Measurements from ENCODE around the gene CUEDC1.

Gene CUEDC1

DNA sequence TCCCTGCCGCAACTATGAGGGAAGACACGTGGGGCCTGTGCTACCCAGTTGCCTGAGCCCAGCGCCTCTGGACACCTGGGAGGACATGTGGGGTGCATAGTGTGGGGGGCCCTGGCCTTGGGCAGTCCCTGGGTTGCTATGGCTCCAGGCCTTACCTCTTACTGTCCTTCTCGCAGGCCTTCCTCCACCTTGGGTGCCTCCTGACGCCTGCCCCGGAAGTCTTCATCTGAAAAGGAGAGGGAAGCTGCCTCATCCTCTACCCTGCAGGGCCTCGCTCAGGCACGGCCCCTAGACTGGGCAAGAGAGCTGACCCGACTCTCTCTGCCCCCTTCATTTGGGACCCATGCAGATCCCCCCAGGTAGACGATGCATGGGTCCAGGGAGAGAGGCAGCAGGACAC, 88.9 kb downstream of the CUEDC1 start:
- Histone ChIP-seq H3K27ac (no peak overlapping the region), H3K36me3 (peaks cover 21% of the 10 kb centered on the region), H3K4me3 (ENCODE audit: low read depth in 1 of 2, low read length in 1 of 2) (no peak overlapping the region), H3K9me3 (no peaks in the 10 kb centered on the region), H3K27me3 (no peaks in the 10 kb centered on the region), H3K4me1 (ENCODE audit: control insufficient read depth in 1 of 2, insufficient read depth in 1 of 2, low read depth in 1 of 2, low read length in 1 of 2) (peaks cover 36 to 38% of the 10 kb centered on the region in 2 experiments)
- TF ChIP-seq, protein P1, sequence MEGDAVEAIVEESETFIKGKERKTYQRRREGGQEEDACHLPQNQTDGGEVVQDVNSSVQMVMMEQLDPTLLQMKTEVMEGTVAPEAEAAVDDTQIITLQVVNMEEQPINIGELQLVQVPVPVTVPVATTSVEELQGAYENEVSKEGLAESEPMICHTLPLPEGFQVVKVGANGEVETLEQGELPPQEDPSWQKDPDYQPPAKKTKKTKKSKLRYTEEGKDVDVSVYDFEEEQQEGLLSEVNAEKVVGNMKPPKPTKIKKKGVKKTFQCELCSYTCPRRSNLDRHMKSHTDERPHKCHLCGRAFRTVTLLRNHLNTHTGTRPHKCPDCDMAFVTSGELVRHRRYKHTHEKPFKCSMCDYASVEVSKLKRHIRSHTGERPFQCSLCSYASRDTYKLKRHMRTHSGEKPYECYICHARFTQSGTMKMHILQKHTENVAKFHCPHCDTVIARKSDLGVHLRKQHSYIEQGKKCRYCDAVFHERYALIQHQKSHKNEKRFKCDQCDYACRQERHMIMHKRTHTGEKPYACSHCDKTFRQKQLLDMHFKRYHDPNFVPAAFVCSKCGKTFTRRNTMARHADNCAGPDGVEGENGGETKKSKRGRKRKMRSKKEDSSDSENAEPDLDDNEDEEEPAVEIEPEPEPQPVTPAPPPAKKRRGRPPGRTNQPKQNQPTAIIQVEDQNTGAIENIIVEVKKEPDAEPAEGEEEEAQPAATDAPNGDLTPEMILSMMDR (IDR thresholded peaks at IDR 0.05): no peak

DNA sequence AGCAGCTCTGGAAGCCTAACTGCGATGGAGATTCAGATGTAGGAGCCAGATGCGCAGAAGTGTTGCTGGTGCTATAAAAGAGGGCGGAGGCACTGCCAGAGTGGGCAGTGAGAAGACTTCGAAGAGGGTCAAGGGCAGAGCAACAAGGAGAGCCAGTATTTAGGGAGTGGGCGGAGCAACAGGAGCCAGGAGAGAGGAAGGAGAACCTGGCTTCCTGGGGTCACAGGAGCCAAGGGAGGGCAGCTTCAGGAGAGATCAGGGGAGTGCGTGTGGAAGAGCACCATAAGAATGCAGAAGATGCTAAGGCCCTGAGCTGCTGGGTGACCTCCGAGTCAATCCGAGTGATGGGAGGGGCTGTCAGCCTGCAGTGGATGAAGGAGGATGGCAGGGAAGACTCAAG, 90.9 kb downstream of the CUEDC1 start:
- H3K4me1 ChIP-seq (ENCODE audit: control insufficient read depth in 1 of 2, insufficient read depth in 1 of 2, low read depth in 1 of 2, low read length in 1 of 2): peaks cover 47 to 50% of the 10 kb centered on the region in 2 experiments
- no peaks in the 10 kb centered on the region for H3K9me3 ChIP-seq
- peaks cover 8% of the 10 kb centered on the region for H3K36me3 ChIP-seq
- no peak overlapping the region for H3K4me3 ChIP-seq (ENCODE audit: low read depth in 1 of 2, low read length in 1 of 2)
- H3K27me3 ChIP-seq: no peaks in the 10 kb centered on the region
- H3K27ac ChIP-seq: no peak overlapping the region
- TF ChIP-seq, protein P1 (IDR thresholded peaks at IDR 0.05): no peak

DNA sequence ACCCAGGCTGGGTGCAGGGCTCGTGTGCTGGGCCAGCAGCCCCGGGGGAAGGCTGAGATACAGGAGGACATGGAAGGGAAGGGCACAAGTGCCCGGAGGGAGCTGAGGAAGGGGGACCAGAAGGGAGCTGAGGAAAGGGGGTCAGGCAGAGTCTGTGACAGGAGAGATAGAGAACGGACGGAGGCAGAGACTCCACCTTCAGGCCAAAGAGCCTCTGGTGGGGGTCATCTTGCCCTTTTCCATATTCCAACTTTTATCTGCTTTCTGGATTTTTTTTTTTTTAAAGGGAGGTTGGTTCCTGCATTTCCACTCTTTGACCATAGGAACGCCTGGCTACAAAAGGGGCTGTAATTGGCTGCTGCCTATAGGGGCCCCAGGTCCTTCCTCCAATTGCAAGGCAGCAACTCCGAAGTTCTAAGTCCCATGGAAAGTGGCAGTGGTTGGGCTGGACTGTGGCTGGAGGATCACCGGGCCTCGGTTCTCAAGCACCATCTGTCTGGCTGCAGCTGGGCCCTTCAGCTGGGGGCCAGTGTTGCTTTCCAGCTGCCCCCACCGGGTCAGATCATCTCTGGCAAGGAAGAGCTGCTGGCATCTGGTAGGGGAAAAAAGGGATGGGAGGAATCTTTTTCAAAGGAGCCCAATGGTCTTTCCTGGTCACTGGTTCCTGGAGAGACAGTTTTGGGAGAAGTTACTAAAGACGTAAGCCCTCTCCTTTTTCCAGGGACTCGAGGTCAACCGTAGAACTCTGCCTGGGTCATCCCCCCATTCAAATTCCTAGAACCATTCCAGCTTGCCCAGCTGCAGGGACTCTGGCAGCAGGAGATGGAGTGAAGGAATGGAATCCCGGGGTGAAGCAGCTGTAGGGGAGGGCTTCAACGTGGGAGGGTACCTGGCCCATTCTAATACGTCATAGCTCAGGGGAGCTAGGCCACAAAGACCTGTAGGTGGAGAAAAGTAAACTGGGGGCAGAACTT, 92.2 kb downstream of the CUEDC1 start:
- no peak overlapping the region for H3K4me3 ChIP-seq (ENCODE audit: low read depth in 1 of 2, low read length in 1 of 2)
- H3K36me3 ChIP-seq: peaks cover 8% of the 10 kb centered on the region
- no peak overlapping the region for H3K27ac ChIP-seq
- TF ChIP-seq, protein P1 (IDR thresholded peaks at IDR 0.05): no peak
- H3K9me3 ChIP-seq: no peaks in the 10 kb centered on the region
- no peaks in the 10 kb centered on the region for H3K27me3 ChIP-seq
- H3K4me1 ChIP-seq (ENCODE audit: control insufficient read depth in 1 of 2, insufficient read depth in 1 of 2, low read depth in 1 of 2, low read length in 1 of 2): peaks cover 36 to 40% of the 10 kb centered on the region in 2 experiments

DNA sequence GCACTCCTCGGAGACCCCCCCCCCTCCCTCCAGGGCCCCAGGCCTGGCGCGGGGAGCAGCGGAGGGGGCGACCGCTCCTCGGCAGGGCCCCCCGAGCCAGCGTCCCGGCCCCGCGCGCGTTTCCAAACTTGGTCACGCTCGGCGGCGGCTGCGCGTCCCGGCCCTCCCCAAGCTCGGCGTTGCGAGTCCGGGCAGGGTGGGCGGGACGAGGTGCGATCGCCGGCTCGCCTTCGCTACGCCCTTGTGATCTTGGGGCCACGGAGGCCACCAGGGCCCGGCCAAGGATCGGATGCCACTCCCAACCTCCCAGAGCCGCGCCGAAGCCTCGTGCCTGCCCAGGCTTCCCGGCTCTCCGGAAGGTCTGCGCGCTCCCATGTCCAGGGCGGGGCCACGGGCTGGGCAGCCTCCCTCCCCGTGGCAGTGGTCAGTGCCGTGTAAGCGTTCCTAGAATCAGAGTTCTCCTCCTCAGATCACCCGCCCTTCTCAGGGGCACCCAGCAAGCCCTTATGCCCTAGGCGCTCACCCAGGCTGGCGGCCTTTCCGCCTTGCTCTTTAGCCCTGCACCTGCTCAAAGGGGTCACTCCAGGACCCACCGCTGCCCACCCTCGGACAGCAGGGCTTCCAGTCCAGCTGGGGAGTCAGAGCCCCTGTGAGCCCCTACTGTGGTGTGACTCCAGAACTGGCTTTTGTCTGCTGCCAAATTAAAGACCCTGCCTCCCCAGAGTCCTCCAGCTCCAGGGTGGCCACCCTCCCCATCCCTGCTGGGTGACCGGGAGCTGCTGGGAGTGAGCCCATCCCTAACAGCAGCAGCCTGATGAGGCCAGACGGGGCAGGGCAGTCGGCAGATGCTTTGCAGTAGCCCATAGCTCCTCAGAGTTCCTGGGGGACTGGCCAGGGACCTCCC, 93.2 kb downstream of the CUEDC1 start:
- TF ChIP-seq, protein P1 (IDR thresholded peaks at IDR 0.05): no peak
- Histone ChIP-seq H3K36me3 (peaks cover 8% of the 10 kb centered on the region), H3K27me3 (no peaks in the 10 kb centered on the region), H3K4me1 (ENCODE audit: control insufficient read depth in 1 of 2, insufficient read depth in 1 of 2, low read depth in 1 of 2, low read length in 1 of 2) (peaks cover 27 to 35% of the 10 kb centered on the region in 2 experiments), H3K9me3 (no peaks in the 10 kb centered on the region), H3K27ac (peak overlapping the region; percentile 92), H3K4me3 (ENCODE audit: low read depth in 1 of 2, low read length in 1 of 2) (peak overlapping the region; percentile 78 to 81)

DNA sequence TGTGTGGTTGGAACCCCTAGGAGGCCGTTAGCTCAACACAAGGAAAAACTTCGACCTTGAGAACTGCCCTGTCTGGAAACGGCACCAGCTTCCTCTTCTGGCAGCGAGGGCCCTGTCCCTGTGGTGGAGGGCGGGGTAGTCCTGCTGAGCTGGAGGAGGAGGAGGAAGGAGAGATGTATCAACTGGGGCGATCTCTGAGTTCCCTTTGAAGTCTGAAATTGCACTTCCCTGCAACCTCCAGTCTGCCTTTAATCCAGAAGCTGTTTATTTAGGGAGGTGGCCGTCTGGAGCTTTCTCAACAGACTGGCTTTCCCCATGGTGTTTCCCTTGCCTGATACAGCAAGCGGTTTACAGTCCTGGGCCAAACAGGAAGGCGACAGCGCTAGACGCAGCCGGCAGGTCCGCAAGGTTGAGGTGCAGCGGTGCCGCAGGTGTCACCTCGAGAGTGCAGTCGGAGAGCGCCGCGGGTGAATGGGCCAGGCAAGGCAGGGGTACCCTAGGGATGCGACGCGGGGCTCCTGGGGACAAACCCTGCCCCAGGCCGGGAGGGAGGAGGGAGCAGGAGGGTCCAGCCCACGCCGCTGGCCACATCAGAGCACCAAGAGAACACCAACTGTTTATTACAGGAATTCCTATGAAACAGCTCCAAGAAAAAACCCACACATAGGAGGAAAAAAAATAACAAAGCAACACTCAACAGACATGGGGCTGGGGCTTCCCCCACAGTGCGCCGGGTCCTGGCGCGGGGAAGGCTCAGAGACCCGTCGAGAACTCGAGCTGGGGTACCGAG, 94.0 kb downstream of the CUEDC1 start:
- Histone ChIP-seq H3K4me3 (ENCODE audit: low read depth in 1 of 2, low read length in 1 of 2) (peak overlapping the region; percentile 78 to 81), H3K4me1 (ENCODE audit: control insufficient read depth in 1 of 2, insufficient read depth in 1 of 2, low read depth in 1 of 2, low read length in 1 of 2) (peaks cover 24 to 32% of the 10 kb centered on the region in 2 experiments), H3K9me3 (no peaks in the 10 kb centered on the region), H3K27me3 (no peaks in the 10 kb centered on the region), H3K27ac (peak overlapping the region; percentile 92), H3K36me3 (peaks cover 8% of the 10 kb centered on the region)
- TF ChIP-seq, protein P1 (IDR thresholded peaks at IDR 0.05): no peak
